ENCODE results near the gene DDHD1. TPM values are rescaled to one million over a fixed set of nuclear protein-coding genes. Genes with fewer than 3 reads are reported as not detected.

DDHD1 gene
- polyA plus RNA-seq, 1 of the 3 experiments (the other 2 are of a cell fraction), result 1.9 TPM

- no peak overlapping the region for H3K27ac ChIP-seq (ENCODE audit: low read depth in 2 of 2, low read length in 1 of 2)
- no peak for TF ChIP-seq GABPA (IDR thresholded peaks at IDR 0.05; ENCODE audit: low read depth)
- TF ChIP-seq USF2 (IDR thresholded peaks at IDR 0.05; ENCODE audit: borderline replicate concordance, low read depth, low read length), result no peak
- TF ChIP-seq SMC3 (IDR thresholded peaks at IDR 0.05; ENCODE audit: low read depth, low read length), result no peak
- no peak for TF ChIP-seq CHD2 (IDR thresholded peaks at IDR 0.05; ENCODE audit: low read length, partially characterized antibody)
- no peak for TF ChIP-seq NFIC (IDR thresholded peaks at IDR 0.05; ENCODE audit: borderline replicate concordance)
- TF ChIP-seq RCOR1 (IDR thresholded peaks at IDR 0.05; ENCODE audit: low read length), result no peak
- TF ChIP-seq ZBTB33 (IDR thresholded peaks at IDR 0.05; ENCODE audit: borderline replicate concordance, low read depth), result no peak
- no peak for TF ChIP-seq PBX3 (IDR thresholded peaks at IDR 0.05)
- no peak for TF ChIP-seq RXRA (IDR thresholded peaks at IDR 0.05; ENCODE audit: borderline replicate concordance, low read depth)
- no peak overlapping the region for H3K4me3 ChIP-seq (ENCODE audit: low read depth in 2 of 2, low read length in 1 of 2)
- no peaks in the 10 kb centered on the region for H4K20me1 ChIP-seq (ENCODE audit: insufficient read depth)
- no peak overlapping the region for H3K4me2 ChIP-seq
- peaks cover 13% of the 10 kb centered on the region for H3F3A ChIP-seq (replicated peaks; ENCODE audit: insufficient read depth)
- H3K4me1 ChIP-seq (ENCODE audit: control insufficient read depth in 1 of 2, insufficient read depth in 2 of 2, low read depth in 1 of 2, low read length in 1 of 2), result peaks cover 0 to 17% of the 10 kb centered on the region in 2 experiments; a peak in 3 of 4 replicates
- peaks cover 0 to 17% of the 10 kb centered on the region in 2 experiments for H3K36me3 ChIP-seq (replicated peaks in 1 of 2; ENCODE audit: control insufficient read depth in 1 of 2, insufficient read depth in 2 of 2, low read length in 1 of 2)
- no peaks in the 10 kb centered on the region for H3K27me3 ChIP-seq (ENCODE audit: insufficient read depth)
- ChIA-PET POLR2A (no interaction called here), CTCF (no interaction called here)
- no peaks in the 10 kb centered on the region for H3K9me3 ChIP-seq
- 100% methylated on average over 3 of the region's 3 CpGs for WGBS (ENCODE audit: low lambda C conversion rate)
- DNase-seq, result no peak
- no peaks in the 10 kb centered on the region for H3K79me2 ChIP-seq (ENCODE audit: insufficient read depth)
- H3K9ac ChIP-seq, result no peak overlapping the region
- H2AFZ ChIP-seq (ENCODE audit: low read depth), result no peak overlapping the region
- H3K9me2 ChIP-seq, result no peaks in the 10 kb centered on the region
Observed at GRCh38 chr14:53034688-53035230, 118.4 kb downstream of the DDHD1 start.

- POLR2A ChIA-PET, result no interaction called here
- Histone ChIP-seq H3K4me2 (no peak overlapping the region), H3K9me2 (no peaks in the 10 kb centered on the region), H3K9me3 (no peaks in the 10 kb centered on the region), H3K27me3 (ENCODE audit: insufficient read depth) (no peaks in the 10 kb centered on the region), H3K79me2 (ENCODE audit: insufficient read depth) (no peaks in the 10 kb centered on the region), H3K27ac (ENCODE audit: low read depth in 2 of 2, low read length in 1 of 2) (no peak overlapping the region), H2AFZ (ENCODE audit: low read depth) (no peak overlapping the region), H3K9ac (no peak overlapping the region), H3K36me3 (replicated peaks in 1 of 2; ENCODE audit: control insufficient read depth in 1 of 2, insufficient read depth in 2 of 2, low read length in 1 of 2) (peaks cover 0 to 17% of the 10 kb centered on the region in 2 experiments), H3K4me1 (ENCODE audit: control insufficient read depth in 1 of 2, insufficient read depth in 2 of 2, low read depth in 1 of 2, low read length in 1 of 2) (peaks cover 0 to 17% of the 10 kb centered on the region in 2 experiments; a peak in 3 of 4 replicates), H4K20me1 (ENCODE audit: insufficient read depth) (no peaks in the 10 kb centered on the region), H3F3A (replicated peaks; ENCODE audit: insufficient read depth) (peaks cover 13% of the 10 kb centered on the region), H3K4me3 (ENCODE audit: low read depth in 2 of 2, low read length in 1 of 2) (no peak overlapping the region)
- CTCF ChIA-PET, result interaction anchor here (1.5 kb wide), 2 partner anchors 10 to 20 kb away, joined by 3 read pairs; no protein-coding TSS in a partner anchor
- 98% methylated on average over 3 of the region's 3 CpGs for WGBS (ENCODE audit: low lambda C conversion rate)
- no peak for DNase-seq
- TF ChIP-seq USF2 (IDR thresholded peaks at IDR 0.05; ENCODE audit: borderline replicate concordance, low read depth, low read length) (no peak), GATA2 (CRISPR knock-in tag; IDR thresholded peaks at IDR 0.05) (no peak), JUND (IDR thresholded peaks at IDR 0.05) (no peak), MEF2A (IDR thresholded peaks at IDR 0.05; ENCODE audit: borderline replicate concordance, low read depth) (no peak), GABPA (IDR thresholded peaks at IDR 0.05; ENCODE audit: low read depth) (no peak), CHD2 (IDR thresholded peaks at IDR 0.05; ENCODE audit: low read length, partially characterized antibody) (no peak), EP300 (IDR thresholded peaks at IDR 0.05; ENCODE audit: borderline replicate concordance in 1 of 2, low read depth in 1 of 2, low read length in 1 of 2) (no peak), MXI1 (IDR thresholded peaks at IDR 0.05; ENCODE audit: low read depth, low read length) (no peak), IRF3 (IDR thresholded peaks at IDR 0.05; ENCODE audit: low read depth, low read length) (no peak), NFIC (IDR thresholded peaks at IDR 0.05; ENCODE audit: borderline replicate concordance) (no peak), POLR2AphosphoS5 (IDR thresholded peaks at IDR 0.05; ENCODE audit: low read depth, low read length) (no peak), REST (IDR thresholded peaks at IDR 0.05; ENCODE audit: low read depth, low read length) (no peak)
Observed at GRCh38 chr14:53034036-53034435, 119.1 kb downstream of the DDHD1 start.

All from SK-N-SH (cell line).